ENCODE results near the gene CAVIN2.

DNA sequence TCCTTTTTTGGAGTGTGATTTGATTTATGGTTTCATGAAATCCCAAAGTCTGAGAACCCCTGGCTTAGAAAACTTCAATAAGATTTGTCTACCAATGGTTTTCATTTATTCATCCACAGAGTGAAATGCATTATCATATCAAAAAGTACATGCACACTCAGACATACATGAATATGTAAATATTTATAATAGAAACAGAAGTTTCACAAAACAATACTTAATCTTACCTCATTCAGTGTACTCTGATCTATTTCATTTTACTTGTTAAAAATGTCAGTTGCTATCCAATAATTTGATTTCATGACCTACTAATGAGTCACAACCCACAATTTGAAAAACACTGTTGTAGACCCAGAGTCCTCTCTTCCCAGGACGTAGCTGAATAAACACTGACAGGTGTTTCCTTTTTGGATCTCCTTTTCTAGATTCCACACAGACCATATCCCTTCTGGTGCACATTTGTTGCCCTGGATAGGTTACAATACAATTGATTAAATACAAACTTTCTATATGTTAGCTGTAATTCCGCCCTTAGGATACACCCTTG is 10.4 kb upstream of the CAVIN2 start:
- TF ChIP-seq, protein P1, sequence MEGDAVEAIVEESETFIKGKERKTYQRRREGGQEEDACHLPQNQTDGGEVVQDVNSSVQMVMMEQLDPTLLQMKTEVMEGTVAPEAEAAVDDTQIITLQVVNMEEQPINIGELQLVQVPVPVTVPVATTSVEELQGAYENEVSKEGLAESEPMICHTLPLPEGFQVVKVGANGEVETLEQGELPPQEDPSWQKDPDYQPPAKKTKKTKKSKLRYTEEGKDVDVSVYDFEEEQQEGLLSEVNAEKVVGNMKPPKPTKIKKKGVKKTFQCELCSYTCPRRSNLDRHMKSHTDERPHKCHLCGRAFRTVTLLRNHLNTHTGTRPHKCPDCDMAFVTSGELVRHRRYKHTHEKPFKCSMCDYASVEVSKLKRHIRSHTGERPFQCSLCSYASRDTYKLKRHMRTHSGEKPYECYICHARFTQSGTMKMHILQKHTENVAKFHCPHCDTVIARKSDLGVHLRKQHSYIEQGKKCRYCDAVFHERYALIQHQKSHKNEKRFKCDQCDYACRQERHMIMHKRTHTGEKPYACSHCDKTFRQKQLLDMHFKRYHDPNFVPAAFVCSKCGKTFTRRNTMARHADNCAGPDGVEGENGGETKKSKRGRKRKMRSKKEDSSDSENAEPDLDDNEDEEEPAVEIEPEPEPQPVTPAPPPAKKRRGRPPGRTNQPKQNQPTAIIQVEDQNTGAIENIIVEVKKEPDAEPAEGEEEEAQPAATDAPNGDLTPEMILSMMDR (IDR thresholded peaks at IDR 0.05; ENCODE audit: low read length), result no peak
- TF ChIP-seq EZH2 (IDR thresholded peaks at IDR 0.05; ENCODE audit: borderline replicate concordance, low read length), result no peak

All from OCI-LY1 (cell line).